Sigmoid colon (tissue), 7 donors: ENCODE data around the gene ECD. TPM values are rescaled to one million over a fixed set of nuclear protein-coding genes. Genes with fewer than 3 reads are reported as not detected.
A peak's percentile ranks its signal among the peaks of the same experiment; 100 is the strongest.

Experiments
- DNase-seq: peaks from one replicate; pipeline ENCODE4 v3.0.0-alpha.2; 2019
- H3K27ac ChIP-seq, 4 donors: fragments of 200-600 bp; sonication (generic); one replicate each; pipeline ENCODE4 v1.5.1; 2016 to 2019; ENCODE audit warnings: mild to moderate bottlenecking in 1 of 4
- H3K27me3 ChIP-seq, 3 donors: fragments of 200-600 bp; sonication (generic); one replicate each; pipeline ENCODE4 v1.5.1; 2019; ENCODE audit warnings: mild to moderate bottlenecking in 1 of 3
- H3K36me3 ChIP-seq, 4 donors: fragments of 200-600 bp; sonication (generic); one replicate each; pipeline ENCODE4 v1.5.1; 2016 to 2019
- H3K4me1 ChIP-seq, 4 donors: fragments of 200-600 bp; sonication (generic); one replicate each; pipeline ENCODE4 v1.5.1; 2017 to 2019
- H3K4me3 ChIP-seq, 4 donors: fragments of 200-600 bp; sonication (generic); one replicate each; pipeline ENCODE4 v1.5.1; 2017 to 2019; ENCODE audit warnings: mild to moderate bottlenecking in 2 of 4, moderate library complexity in 1 of 4
- H3K9me3 ChIP-seq, 4 donors: fragments of 200-600 bp in 3 of 4; sonication (generic) in 3 of 4; one replicate each; pipeline versions ENCODE4 v1.5.1 to v1.6.1; 2013 to 2019
- EP300 ChIP-seq, 4 donors: sonication (generic); formaldehyde crosslinking; IDR thresholded peaks; one replicate each; pipeline ENCODE4 v1.6.1; 2017; ENCODE audit warnings: antibody characterized with exemption in 4 of 4
- POLR2A ChIP-seq, 2 donors: fragments of 450-650 bp; IDR thresholded peaks; one replicate each; pipeline ENCODE4 v1.6.1; 2016; ENCODE audit warnings: antibody characterized with exemption in 2 of 2, mild to moderate bottlenecking in 2 of 2, moderate library complexity in 2 of 2
- POLR2AphosphoS5 ChIP-seq, 4 donors: sonication (generic); formaldehyde crosslinking; IDR thresholded peaks; one replicate each; pipeline ENCODE4 v1.6.1; 2017; ENCODE audit warnings: antibody characterized with exemption in 4 of 4
- WGBS, 2 donors: extraction: QIAGEN DNeasy Blood & Tissue Kit; methylation state at CpG; one replicate each; pipeline ENCODE4 v1.1.7; 2013; 5-methylcytosine and 5-hydroxymethylcytosine counted together
- intact Hi-C: fragments of 100-400 bp; cut with DNase I; formaldehyde crosslinking; loops from one replicate; pipeline ENCODE4 v1.15.1; 2023
- polyA plus RNA-seq, 3 donors: library from polyadenylated mRNA; stranded (reverse); fragments of 200-250 nt; gene quantifications; one replicate each; pipeline ENCODE4 v1.2.3, GENCODE V29; 2013
- total RNA-seq, 4 donors: library from RNA; depleted of rRNA; stranded (reverse); fragments of >200 nt; gene quantifications; one replicate each; pipeline ENCODE4 v1.1.0, GENCODE V29; 2016
- TF ChIP-seq, protein P1 (sequence below), 4 experiments: fragments of 450-650 bp in 3 of 4; fragments of 200-600 bp in 1 of 4; IDR thresholded peaks; one replicate each; pipeline ENCODE4 v1.5.1; 2016 to 2019; ENCODE audit warnings: antibody characterized with exemption in 4 of 4, mild to moderate bottlenecking in 3 of 4, moderate library complexity in 2 of 4
- donor health status: healthy with polysubstance abuse.
- donor health status: Bipolar disorder and iron deficiency.
- donor health status: healthy.

Gene ECD
- total and polyA plus RNA-seq, 7 donors: 7.6 to 39.1 (median 28.0) TPM

DNA sequence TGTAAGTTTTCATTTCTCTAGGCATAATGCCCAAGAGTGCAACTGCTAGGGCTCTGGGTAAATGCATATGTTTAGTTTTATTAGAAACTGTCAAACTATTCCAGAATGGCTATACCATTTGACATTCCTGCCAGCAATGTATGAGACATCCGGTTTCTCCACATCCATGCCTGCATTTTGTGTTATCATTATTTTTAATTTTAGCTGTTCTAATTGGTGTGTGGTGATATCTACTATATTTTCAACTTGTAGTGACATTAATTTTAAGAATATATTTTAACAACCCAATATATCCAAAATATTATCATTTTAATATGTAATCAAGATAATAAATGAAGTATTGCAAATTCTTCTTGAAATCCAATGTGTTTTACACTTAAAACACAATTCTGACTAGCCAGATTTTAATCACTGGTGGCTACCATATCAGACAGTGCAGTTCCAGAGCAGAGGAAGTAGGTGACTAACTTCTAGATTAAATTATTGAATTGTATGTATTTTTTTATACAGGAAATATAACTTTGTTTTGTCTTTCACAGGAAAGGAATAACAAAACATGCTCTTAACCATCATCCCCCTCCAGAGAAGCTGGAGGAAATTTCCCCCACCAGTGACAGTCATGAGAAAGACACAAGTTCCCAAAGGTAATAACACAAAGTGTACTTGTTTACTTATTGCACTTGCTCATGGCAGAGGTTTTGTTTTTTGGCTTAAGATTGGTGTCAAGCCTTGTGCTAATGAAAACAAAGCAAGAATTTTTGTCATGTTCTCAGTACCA lies 6.5 kb upstream of the ECD start:
- intact Hi-C loops: no loop called here
- TF ChIP-seq, protein P1, sequence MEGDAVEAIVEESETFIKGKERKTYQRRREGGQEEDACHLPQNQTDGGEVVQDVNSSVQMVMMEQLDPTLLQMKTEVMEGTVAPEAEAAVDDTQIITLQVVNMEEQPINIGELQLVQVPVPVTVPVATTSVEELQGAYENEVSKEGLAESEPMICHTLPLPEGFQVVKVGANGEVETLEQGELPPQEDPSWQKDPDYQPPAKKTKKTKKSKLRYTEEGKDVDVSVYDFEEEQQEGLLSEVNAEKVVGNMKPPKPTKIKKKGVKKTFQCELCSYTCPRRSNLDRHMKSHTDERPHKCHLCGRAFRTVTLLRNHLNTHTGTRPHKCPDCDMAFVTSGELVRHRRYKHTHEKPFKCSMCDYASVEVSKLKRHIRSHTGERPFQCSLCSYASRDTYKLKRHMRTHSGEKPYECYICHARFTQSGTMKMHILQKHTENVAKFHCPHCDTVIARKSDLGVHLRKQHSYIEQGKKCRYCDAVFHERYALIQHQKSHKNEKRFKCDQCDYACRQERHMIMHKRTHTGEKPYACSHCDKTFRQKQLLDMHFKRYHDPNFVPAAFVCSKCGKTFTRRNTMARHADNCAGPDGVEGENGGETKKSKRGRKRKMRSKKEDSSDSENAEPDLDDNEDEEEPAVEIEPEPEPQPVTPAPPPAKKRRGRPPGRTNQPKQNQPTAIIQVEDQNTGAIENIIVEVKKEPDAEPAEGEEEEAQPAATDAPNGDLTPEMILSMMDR (IDR thresholded peaks at IDR 0.05): no peak
- TF ChIP-seq POLR2A (IDR thresholded peaks at IDR 0.05): no peak
- no peak for TF ChIP-seq POLR2AphosphoS5 (IDR thresholded peaks at IDR 0.05)
- no peak for TF ChIP-seq EP300 (IDR thresholded peaks at IDR 0.05)
- H3K4me1 ChIP-seq: peaks cover 0 to under 1% (median 0%) of the 10 kb centered on the region in 4 donors
- no peak overlapping the region for H3K4me3 ChIP-seq
- no peak overlapping the region for H3K27ac ChIP-seq
- 93 to 98% methylated on average over 1 of the region's 1 CpG for WGBS, 2 donors
- DNase-seq: no peak
- H3K36me3 ChIP-seq: peaks cover 0 to 37% (median 0%) of the 10 kb centered on the region in 4 donors
- no peaks in the 10 kb centered on the region for H3K9me3 ChIP-seq
- H3K27me3 ChIP-seq: no peaks in the 10 kb centered on the region

DNA sequence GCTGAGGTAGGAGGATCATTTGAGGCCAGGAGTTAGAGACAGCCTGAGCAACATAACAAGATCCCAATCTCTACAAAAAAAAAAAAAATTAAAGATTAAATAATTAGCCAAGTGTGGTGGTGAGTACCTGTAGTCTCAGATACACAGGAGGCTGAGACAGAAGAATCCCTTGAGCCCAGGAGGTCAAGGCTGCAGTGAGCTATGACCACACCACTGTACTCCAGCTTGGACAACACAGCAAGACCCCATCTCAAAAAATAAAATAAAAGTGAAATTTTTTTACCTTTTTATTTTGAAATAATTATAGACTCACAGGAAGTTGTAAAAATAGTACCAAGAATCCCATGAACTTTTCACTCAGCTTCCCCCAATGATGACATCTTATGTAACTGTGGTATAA lies 5.1 kb upstream of the ECD start:
- H3K36me3 ChIP-seq: peaks cover 0 to 25% (median 0%) of the 10 kb centered on the region in 4 donors
- intact Hi-C loops: no loop called here
- TF ChIP-seq EP300 (IDR thresholded peaks at IDR 0.05) (no peak), POLR2AphosphoS5 (IDR thresholded peaks at IDR 0.05) (no peak), POLR2A (IDR thresholded peaks at IDR 0.05) (no peak)
- TF ChIP-seq, protein P1 (IDR thresholded peaks at IDR 0.05): no peak
- H3K4me3 ChIP-seq: no peak overlapping the region
- DNase-seq: no peak
- peaks cover 0 to 11% (median 7%) of the 10 kb centered on the region in 4 donors for H3K4me1 ChIP-seq
- H3K9me3 ChIP-seq: no peaks in the 10 kb centered on the region
- H3K27me3 ChIP-seq: no peaks in the 10 kb centered on the region
- H3K27ac ChIP-seq: no peak overlapping the region

DNA sequence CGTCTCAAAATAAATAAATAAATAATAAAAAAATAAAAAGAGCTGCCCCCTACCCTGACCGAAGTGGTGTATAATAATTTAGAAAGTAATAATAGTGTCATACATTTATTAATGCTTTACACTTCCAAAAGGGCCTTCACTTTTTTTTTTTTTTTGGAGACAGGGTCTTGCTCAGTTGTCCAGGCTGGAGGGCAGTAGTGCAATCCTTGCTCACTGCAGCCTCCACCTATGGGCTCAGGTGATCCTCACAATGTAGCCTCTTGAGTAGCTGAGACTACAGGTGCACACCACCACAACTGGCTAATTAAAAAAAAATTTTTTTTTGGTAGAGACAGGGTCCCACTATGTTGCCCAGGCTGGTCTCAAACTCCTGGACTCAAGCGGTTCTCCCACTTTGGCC lies 1.5 kb upstream of the ECD start:
- WGBS, 2 donors: 90 to 96% methylated on average over 3 of the region's 3 CpGs
- Histone ChIP-seq H3K9me3 (no peaks in the 10 kb centered on the region), H3K4me1 (peaks cover 0 to 30% (median 26%) of the 10 kb centered on the region in 4 donors), H3K27me3 (no peaks in the 10 kb centered on the region), H3K27ac (no peak overlapping the region), H3K4me3 (no peak overlapping the region), H3K36me3 (no peaks in the 10 kb centered on the region)
- intact Hi-C loops: loop anchor here (2.0 to 5.0 kb wide), 4 partner anchors 57 to 812 kb away; partner anchors contain the start of genes MRPS16, NUDT13 and P4HA1
- DNase-seq: no peak
- TF ChIP-seq EP300 (IDR thresholded peaks at IDR 0.05): no peak
- no peak for TF ChIP-seq POLR2AphosphoS5 (IDR thresholded peaks at IDR 0.05)
- TF ChIP-seq, protein P1 (IDR thresholded peaks at IDR 0.05): no peak
- no peak for TF ChIP-seq POLR2A (IDR thresholded peaks at IDR 0.05)

DNA sequence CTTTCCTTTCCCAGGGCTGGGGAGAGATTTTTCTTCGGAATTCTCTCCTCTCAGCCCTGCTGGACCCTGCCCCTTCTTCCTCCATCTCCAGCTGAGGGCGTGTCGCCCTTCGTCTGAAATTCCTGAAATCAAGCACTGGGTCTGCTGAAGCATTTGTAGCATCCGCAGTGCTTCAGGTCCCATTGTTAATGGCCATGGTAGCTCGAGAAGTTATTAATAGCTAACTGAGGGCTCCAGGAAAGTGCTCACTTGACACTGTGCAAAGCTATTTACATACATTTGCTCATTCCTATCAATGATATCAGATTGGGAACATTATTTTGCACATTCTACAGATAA lies 626 bp upstream of the ECD start:
- intact Hi-C loops: loop anchor here (2.0 to 5.0 kb wide), 4 partner anchors 56 to 811 kb away; partner anchors contain the start of genes MRPS16, NUDT13 and P4HA1
- TF ChIP-seq POLR2A (IDR thresholded peaks at IDR 0.05) (no peak), EP300 (IDR thresholded peaks at IDR 0.05) (no peak), POLR2AphosphoS5 (IDR thresholded peaks at IDR 0.05) (no peak)
- TF ChIP-seq, protein P1 (IDR thresholded peaks at IDR 0.05): no peak
- Histone ChIP-seq H3K27ac (peak overlapping the region; percentile 96 to 98 (median 97)), H3K4me1 (peaks cover 0 to 36% (median 30%) of the 10 kb centered on the region in 4 donors), H3K36me3 (peaks cover 0 to 4% (median 1%) of the 10 kb centered on the region in 4 donors), H3K27me3 (no peaks in the 10 kb centered on the region), H3K4me3 (peak overlapping the region; percentile 84 to 92 (median 88)), H3K9me3 (no peaks in the 10 kb centered on the region)
- DNase-seq: no peak
- 0 to 1% methylated on average over 6 of the region's 6 CpGs for WGBS, 2 donors
